GM19239 (cell line): ENCODE data around the gene GBP1.
"Not testable (repeated sequence)": the region's sequence is repeated elsewhere in the genome, so short reads cannot be mapped to it uniquely, and the experiment has no call there.

ENCODE experiments used
- DNase-seq: peaks from one replicate; pipeline ENCODE4 v3.0.0; 2011; ENCODE audit warnings: low spot score; ENCODE audit not compliant: insufficient read length
- FAIRE-seq: peaks from 2 replicates; lab custom pipeline; 2011; peaks lifted over from hg19 to GRCh38; lab: Jason Lieb, UNC

GBP1 gene, protein sequence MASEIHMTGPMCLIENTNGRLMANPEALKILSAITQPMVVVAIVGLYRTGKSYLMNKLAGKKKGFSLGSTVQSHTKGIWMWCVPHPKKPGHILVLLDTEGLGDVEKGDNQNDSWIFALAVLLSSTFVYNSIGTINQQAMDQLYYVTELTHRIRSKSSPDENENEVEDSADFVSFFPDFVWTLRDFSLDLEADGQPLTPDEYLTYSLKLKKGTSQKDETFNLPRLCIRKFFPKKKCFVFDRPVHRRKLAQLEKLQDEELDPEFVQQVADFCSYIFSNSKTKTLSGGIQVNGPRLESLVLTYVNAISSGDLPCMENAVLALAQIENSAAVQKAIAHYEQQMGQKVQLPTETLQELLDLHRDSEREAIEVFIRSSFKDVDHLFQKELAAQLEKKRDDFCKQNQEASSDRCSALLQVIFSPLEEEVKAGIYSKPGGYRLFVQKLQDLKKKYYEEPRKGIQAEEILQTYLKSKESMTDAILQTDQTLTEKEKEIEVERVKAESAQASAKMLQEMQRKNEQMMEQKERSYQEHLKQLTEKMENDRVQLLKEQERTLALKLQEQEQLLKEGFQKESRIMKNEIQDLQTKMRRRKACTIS

GRCh38 chr1:89065079-89065868, at the start of gene GBP1:
Gene GBP1 (minus strand): TSS chr1:89065208. CDS start chr1:89063234, 1,974 bp downstream.
- DNase-seq (no peak), FAIRE-seq (peak; percentile 99)

DNA sequence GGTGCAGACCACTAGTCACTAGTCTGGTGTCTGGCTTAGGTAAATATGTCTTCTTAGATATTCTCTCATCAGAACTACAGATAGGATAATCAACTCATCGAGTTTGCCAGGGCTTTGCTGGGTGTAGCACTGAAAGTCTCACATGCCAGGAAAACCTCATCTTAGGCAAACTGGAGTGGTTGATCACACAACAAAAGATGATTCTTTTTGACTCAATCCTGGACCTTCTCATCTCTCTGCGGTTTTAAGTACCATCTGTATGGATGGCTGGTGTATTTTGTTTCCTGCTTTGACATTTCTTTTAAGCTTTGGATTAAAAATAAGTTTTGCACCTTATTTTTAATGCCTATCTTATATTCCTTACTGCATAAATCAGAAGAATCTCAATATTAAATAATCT, 49.7 kb upstream of the GBP1 start:
- FAIRE-seq (no peak), DNase-seq (no peak)

GRCh38 chr1:89112871-89113613, 48.0 kb upstream of the GBP1 start:
- DNase-seq (no peak), FAIRE-seq (no peak)

GRCh38 chr1:89104687-89105086, 39.7 kb upstream of the GBP1 start:
- DNase-seq: no peak
- no peak for FAIRE-seq

DNA sequence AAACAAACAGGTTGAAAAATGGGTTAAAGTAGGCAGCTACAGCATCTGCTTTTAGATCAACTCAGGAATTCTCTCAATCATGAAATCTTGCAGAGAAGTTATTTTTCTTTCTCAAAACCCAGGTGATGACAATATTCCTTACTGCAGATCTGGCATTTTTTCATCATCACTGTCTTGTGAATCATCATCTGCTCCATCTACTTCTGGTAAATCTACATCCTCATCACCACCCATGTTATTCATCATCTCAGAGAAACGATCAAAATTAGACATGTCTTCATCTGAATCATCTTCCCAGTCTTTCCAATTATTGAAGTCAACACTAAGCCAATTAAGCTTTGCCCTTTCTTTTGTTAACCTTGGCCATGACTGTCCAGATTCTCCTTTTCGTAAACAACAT, 39.1 kb upstream of the GBP1 start:
- FAIRE-seq (no peak), DNase-seq (no peak)

DNA sequence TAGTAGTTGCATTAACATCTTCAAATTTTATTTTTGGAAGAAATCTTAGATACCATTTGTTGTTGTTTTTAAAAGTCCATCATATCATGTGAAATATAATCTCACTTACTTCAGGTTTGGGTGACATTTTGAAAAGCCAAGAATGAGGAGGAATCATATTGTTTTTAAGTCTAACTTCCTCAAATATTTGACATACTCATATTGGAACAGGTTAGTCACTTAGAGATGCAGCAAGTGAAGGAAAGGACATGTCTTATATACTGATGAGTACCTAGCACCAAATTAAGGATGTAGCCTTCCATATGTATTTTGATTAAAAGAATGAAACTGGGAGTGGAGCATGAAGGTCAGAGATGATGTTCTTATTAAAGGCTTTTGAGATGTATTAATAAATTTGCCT, 37.0 kb upstream of the GBP1 start:
- DNase-seq (no peak), FAIRE-seq (no peak)

GRCh38 chr1:89100412-89100811, 35.4 kb upstream of the GBP1 start:
- DNase-seq: no peak
- FAIRE-seq: no peak

DNA sequence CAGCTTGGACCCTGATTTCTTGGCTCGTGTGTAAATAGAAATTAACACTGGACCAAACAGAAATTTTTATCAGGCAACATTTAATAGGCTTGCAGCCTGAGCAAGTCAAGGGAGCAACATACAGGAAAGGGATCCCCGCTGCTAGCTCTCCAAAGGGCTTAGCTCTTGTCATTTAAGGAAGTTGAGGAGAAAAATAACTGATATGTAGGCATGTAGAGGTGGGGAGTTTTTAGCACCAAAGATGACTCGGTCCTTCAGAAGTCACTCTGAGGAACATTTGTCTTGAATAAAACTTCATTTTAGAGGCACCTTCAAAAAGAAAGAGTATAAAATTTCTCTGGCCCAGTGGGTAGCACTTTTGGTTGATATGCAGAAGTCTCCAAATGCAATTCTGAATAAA, 33.8 kb upstream of the GBP1 start:
- no peak for DNase-seq
- FAIRE-seq: no peak

GRCh38 chr1:89095737-89096136, 30.7 kb upstream of the GBP1 start:
- no peak for DNase-seq
- FAIRE-seq: no peak

DNA sequence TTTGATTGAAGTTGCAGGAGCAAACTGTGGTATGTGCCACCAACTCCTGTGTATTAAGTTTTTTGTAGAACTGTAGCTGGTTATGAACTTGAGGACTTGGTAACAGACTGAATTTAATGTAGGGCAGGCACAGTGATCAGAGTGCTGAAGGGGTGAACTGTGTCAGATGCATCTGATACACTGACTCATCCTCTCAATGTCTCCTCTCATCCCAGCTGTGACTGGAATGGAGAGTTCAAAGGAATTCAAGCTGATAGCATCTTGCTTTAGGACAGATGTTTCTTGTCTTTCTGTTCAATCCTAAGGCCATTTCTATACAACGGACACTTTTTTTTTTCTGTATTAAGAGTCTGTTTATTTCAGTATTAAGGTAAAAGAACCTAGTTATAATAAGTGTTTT, 25.0 kb upstream of the GBP1 start:
- DNase-seq (no peak), FAIRE-seq (peak; percentile 26)

GRCh38 chr1:89088572-89088971, 23.6 kb upstream of the GBP1 start:
- FAIRE-seq (no peak), DNase-seq (no peak)

DNA sequence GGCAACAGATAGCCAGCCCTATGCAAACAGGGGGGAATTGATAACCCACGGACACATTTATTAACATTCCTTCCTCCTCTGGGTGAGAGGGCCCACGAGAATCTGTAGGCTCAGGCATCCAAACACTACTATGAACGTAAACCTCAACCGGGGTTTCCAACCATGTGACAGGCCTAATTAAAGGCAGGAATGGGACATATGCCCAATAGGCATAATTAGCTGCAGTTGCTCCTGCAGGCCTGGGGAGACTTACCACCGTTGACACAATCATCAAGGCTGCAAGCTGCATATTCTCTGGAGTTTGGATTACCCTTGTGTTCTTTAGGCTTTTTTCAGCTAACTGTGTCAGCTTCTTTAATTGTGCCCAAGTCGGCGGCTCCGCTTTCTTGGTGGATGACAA, 22.2 kb upstream of the GBP1 start:
- no peak for FAIRE-seq
- DNase-seq: no peak

DNA sequence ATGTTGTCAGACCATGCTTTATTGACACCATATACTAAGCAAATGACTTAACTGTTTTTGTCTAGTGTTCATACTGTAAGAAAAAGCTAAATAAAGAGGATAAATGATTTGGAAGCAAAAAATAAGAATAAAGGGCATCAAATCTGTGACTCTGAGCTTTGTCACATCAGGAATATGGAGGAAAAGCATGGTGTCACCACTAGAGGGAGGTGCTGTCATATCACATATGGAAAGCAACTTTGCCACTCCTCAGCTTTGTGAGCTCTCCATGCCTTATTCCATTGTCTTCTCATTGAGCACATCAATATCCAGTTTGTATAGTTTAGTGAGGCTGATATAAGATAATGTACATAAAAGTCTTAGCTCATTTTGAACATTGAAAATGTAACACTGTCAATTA, 20.8 kb upstream of the GBP1 start:
- FAIRE-seq (peak; percentile 97), DNase-seq (peak; percentile 40)

GRCh38 chr1:89081005-89081404, 16.0 kb upstream of the GBP1 start:
- FAIRE-seq (no peak), DNase-seq (no peak)

DNA sequence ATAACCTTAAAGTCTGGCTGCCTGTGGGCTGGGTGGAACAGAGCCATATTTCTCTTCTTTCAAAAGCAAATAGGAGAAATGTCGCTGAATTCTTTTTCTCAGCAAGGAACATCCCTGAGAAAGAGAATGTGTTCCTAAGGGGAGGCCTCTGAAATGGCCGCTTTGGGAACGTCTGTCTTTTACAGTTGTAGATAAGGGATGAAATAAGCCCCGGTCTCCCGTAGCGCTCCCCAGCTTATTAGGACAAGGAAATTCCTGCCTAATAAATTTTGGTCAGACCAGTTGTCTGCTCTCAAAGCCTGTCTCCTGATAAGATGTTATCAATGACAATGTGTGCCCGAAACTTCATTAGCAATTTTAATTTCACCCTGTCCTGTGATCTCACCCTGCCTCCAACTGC, 15.1 kb upstream of the GBP1 start:
- not testable (repeated sequence) for FAIRE-seq, DNase-seq

- FAIRE-seq, DNase-seq: not testable (repeated sequence)
These were observed 7.6 kb upstream of the GBP1 start for GRCh38 chr1:89072466-89073065.

- no peak for FAIRE-seq
- DNase-seq: no peak
These were observed 5.5 kb upstream of the GBP1 start for GRCh38 chr1:89070509-89070908.

DNA sequence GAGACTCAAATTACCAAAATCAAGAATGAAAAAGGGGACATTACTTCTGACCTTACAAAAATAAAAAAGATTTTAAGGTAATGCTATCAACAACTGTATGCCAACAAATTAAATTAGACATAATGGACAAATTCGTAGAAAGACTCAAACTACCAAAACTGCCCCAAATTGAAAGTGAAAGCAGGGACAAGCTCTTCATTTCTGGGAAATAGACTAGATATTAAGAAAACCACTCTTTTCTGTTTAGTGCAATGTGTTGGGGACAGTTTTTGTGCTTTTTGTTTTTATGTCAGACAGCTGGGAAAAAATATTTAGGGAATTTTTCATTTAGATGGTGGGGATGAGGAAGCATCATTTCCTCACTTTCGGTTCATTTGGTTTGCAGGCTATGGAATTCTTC, 4.9 kb upstream of the GBP1 start:
- DNase-seq (no peak), FAIRE-seq (peak; percentile 75)

DNA sequence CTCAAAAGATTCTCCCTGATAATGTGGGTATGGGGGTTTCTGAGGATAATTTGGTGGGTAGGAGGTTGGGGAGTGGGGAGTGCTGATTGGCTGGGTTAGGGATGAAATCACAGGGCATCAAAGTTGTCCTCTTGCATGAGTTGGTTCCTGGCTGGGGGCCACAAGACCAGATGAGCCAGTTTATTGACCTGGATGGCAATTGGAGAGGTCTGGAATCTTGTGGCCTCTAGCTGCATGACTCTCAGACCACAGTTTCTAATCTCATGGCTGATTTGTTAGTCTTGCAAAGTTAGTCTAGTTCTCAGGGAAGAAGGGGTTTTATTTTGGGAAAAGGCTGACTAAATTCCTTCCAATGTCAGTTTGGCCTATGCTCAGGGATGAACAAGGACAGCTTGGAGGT, 3.3 kb upstream of the GBP1 start:
- DNase-seq (no peak), FAIRE-seq (no peak)

GRCh38 chr1:89064632-89065031, 376 bp downstream of the GBP1 start:
- FAIRE-seq (no peak), DNase-seq (no peak)
